Gastrocnemius medialis (tissue), 4 donors: Measurements from ENCODE around the gene TMEM42.

ENCODE experiments used
- POLR2A ChIP-seq, 2 donors: fragments of 450-650 bp; IDR thresholded peaks; one replicate each; pipeline ENCODE4 v1.6.1; 2017; ENCODE audit warnings: antibody characterized with exemption in 2 of 2, mild to moderate bottlenecking in 2 of 2, moderate library complexity in 2 of 2
- TF ChIP-seq, protein P1 (sequence below), 5 experiments: fragments of 450-650 bp in 3 of 5; fragments of 200-600 bp in 2 of 5; sonication (generic) in 2 of 5; IDR thresholded peaks in 4 of 5; conservative IDR thresholded peaks in 1 of 5; 1 replicate in 4 of 5; 2 replicates in 1 of 5; pipeline ENCODE4 v1.5.1; 2016 to 2019; ENCODE audit warnings: antibody characterized with exemption in 5 of 5, mild to moderate bottlenecking in 3 of 5, moderate library complexity in 3 of 5

- TF ChIP-seq, protein P1, sequence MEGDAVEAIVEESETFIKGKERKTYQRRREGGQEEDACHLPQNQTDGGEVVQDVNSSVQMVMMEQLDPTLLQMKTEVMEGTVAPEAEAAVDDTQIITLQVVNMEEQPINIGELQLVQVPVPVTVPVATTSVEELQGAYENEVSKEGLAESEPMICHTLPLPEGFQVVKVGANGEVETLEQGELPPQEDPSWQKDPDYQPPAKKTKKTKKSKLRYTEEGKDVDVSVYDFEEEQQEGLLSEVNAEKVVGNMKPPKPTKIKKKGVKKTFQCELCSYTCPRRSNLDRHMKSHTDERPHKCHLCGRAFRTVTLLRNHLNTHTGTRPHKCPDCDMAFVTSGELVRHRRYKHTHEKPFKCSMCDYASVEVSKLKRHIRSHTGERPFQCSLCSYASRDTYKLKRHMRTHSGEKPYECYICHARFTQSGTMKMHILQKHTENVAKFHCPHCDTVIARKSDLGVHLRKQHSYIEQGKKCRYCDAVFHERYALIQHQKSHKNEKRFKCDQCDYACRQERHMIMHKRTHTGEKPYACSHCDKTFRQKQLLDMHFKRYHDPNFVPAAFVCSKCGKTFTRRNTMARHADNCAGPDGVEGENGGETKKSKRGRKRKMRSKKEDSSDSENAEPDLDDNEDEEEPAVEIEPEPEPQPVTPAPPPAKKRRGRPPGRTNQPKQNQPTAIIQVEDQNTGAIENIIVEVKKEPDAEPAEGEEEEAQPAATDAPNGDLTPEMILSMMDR (IDR thresholded peaks at IDR 0.05 in 4 of 5, conservative IDR thresholded peaks at IDR 0.05 in 1 of 5): no peak
- no peak for TF ChIP-seq POLR2A (IDR thresholded peaks at IDR 0.05)
Observed at GRCh38 chr3:44867421-44868111, 5.9 kb downstream of the TMEM42 start.
